22Rv1 (cell line): ENCODE measurements around the gene GTF2I.
"Not testable (repeated sequence)": the region's sequence is repeated elsewhere in the genome, so short reads cannot be mapped to it uniquely, and the experiment has no call there.

Experiments used
- ZFX ChIP-seq: fragments of 450-650 bp; IDR thresholded peaks from 2 replicates; pipeline ENCODE4 v1.6.1; 2017; ENCODE audit warnings: antibody characterized with exemption, borderline replicate concordance
- TF ChIP-seq, protein P1 (sequence below): fragments of 450-650 bp; IDR thresholded peaks from 2 replicates; pipeline ENCODE4 v1.5.1; 2017; ENCODE audit warnings: mild to moderate bottlenecking

DNA sequence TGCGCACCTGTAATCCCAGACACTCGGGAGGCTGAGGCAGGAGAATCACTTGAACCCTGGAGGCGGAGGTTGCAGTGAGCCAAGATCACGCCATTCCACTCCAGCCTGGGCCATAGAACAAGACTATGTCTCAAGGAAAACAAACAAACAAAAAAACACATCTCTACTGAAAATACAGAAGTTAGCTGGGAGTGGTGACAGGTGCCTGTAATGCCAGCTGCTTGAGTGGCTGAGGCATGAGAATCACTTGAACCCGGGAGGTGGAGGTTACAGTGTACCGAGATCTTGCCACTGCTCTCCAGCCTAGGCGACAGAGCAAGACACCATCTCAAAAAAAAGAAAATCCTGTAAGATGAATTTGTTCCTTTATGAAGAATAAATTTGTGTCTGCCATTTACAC, 9.5 kb downstream of the GTF2I start:
- TF ChIP-seq, protein P1, sequence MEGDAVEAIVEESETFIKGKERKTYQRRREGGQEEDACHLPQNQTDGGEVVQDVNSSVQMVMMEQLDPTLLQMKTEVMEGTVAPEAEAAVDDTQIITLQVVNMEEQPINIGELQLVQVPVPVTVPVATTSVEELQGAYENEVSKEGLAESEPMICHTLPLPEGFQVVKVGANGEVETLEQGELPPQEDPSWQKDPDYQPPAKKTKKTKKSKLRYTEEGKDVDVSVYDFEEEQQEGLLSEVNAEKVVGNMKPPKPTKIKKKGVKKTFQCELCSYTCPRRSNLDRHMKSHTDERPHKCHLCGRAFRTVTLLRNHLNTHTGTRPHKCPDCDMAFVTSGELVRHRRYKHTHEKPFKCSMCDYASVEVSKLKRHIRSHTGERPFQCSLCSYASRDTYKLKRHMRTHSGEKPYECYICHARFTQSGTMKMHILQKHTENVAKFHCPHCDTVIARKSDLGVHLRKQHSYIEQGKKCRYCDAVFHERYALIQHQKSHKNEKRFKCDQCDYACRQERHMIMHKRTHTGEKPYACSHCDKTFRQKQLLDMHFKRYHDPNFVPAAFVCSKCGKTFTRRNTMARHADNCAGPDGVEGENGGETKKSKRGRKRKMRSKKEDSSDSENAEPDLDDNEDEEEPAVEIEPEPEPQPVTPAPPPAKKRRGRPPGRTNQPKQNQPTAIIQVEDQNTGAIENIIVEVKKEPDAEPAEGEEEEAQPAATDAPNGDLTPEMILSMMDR, result not testable (repeated sequence)
- not testable (repeated sequence) for TF ChIP-seq ZFX
